BE2C (cell line): ENCODE measurements around the gene ADAMTSL3.

Experiments
- DNase-seq: peaks from one replicate; pipeline ENCODE4 v3.0.0-alpha.2; 2020
- H3K27me3 ChIP-seq: fragments of 250-450 bp; sonication (Bioruptor Pico); 2 replicates; pipeline ENCODE4 v1.5.1; 2020; ENCODE audit warnings: mild to moderate bottlenecking
- H3K36me3 ChIP-seq: fragments of 250-450 bp; sonication (Bioruptor Pico); 2 replicates; pipeline ENCODE4 v1.5.1; 2020; ENCODE audit warnings: mild to moderate bottlenecking
- H3K4me1 ChIP-seq: fragments of 250-450 bp; sonication (Bioruptor Pico); 2 replicates; pipeline ENCODE4 v1.5.1; 2020
- H3K4me3 ChIP-seq: 2 replicates; pipeline ENCODE4 v1.5.1; 2011; ENCODE audit warnings: low read depth, low read length
- H3K9me3 ChIP-seq: fragments of 250-450 bp; sonication (Bioruptor Pico); 2 replicates; pipeline ENCODE4 v1.5.1; 2020
- CTCF ChIP-seq: IDR thresholded peaks from 2 replicates; pipeline ENCODE4 v1.5.1; 2012; ENCODE audit warnings: mild to moderate bottlenecking, low read depth, low read length

ADAMTSL3 gene

GRCh38 chr15:83694536-83694935, 40.6 kb downstream of the ADAMTSL3 start:
- H3K36me3 ChIP-seq, result no peaks in the 10 kb centered on the region
- peaks cover 3% of the 10 kb centered on the region; the same call in 1 of the 2 replicates for H3K27me3 ChIP-seq
- DNase-seq, result no peak
- H3K4me3 ChIP-seq, result no peak overlapping the region
- H3K9me3 ChIP-seq, result no peaks in the 10 kb centered on the region
- TF ChIP-seq CTCF, result no peak
- no peaks in the 10 kb centered on the region for H3K4me1 ChIP-seq

DNA sequence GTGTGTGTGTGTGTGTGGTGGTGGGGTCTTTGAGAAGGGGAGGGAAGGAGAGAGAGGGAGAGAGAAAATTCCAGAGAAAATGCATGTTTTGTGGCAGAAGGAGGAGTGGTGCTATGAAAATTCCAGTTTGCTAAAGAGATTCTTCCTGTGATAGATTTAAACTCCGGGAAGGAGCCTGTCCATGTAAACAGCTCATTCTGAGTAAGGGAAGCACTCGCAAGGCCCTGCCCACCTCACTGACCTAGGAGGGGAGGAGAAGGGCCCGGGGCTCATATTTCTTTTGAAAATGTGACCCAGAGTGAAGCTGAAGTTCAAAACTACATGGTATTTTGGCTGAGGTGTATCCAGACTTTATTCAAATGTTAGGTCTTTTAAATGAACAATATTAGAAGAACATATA, 41.3 kb downstream of the ADAMTSL3 start:
- Histone ChIP-seq H3K27me3 (peaks cover 3% of the 10 kb centered on the region; the same call in 1 of the 2 replicates), H3K4me3 (no peak overlapping the region), H3K36me3 (no peaks in the 10 kb centered on the region), H3K4me1 (no peaks in the 10 kb centered on the region), H3K9me3 (no peaks in the 10 kb centered on the region)
- TF ChIP-seq CTCF, result no peak
- no peak for DNase-seq

DNA sequence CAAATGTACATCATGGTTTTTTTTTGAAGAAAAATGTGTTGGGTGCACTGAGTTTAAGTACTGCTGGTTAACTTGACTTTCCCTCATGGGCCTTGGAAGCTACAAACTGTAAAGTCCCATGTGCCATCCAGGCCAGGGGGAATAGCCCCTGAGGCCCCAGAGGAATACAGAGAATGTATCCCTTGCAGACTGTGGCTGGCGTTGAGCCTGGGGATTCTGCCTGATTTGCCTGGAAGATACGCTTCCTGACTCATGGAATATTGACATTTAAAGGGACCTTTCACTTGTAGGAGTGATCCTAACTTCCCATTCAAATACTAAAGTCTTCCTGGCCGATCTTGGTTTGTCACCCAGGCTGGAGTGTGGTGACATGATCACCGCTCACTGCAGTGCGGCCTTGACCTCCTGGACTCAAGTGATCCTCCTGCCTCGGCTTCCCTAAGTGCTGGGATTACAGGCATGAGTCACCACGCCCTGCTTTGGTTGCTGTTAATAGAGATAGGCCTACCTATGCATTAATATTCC, 42.0 kb downstream of the ADAMTSL3 start:
- Histone ChIP-seq H3K4me1 (no peaks in the 10 kb centered on the region), H3K9me3 (no peaks in the 10 kb centered on the region), H3K27me3 (peaks cover 3% of the 10 kb centered on the region; the same call in 1 of the 2 replicates), H3K36me3 (no peaks in the 10 kb centered on the region), H3K4me3 (no peak overlapping the region)
- peak; percentile 42 for DNase-seq
- no peak for TF ChIP-seq CTCF

GRCh38 chr15:83697716-83698115, 43.8 kb downstream of the ADAMTSL3 start:
- no peak for DNase-seq
- no peaks in the 10 kb centered on the region for H3K9me3 ChIP-seq
- H3K4me3 ChIP-seq, result no peak overlapping the region
- no peak for TF ChIP-seq CTCF
- H3K4me1 ChIP-seq, result no peaks in the 10 kb centered on the region
- H3K36me3 ChIP-seq, result no peaks in the 10 kb centered on the region
- H3K27me3 ChIP-seq, result no peaks in the 10 kb centered on the region

DNA sequence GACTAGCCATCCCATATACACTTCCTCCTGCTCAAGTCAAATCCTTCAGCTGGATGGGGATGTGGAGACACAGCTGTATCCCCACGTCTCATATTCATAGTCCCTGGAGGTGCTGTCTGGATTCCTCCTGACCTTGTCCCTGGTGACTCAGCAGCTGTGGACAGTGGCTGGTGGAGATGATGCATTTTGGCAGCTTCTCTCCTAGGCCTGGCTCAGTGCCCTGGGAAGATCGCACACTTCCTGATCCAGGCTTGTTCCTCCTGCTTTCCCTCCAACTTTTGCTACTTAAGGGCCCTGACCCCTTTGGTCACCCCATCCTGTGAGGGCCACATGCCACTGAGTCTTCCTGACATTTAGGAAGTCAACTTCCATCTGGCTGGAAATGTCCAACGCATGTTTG, 44.4 kb downstream of the ADAMTSL3 start:
- no peak for TF ChIP-seq CTCF
- no peak for DNase-seq
- Histone ChIP-seq H3K4me3 (no peak overlapping the region), H3K27me3 (no peaks in the 10 kb centered on the region), H3K9me3 (no peaks in the 10 kb centered on the region), H3K4me1 (no peaks in the 10 kb centered on the region), H3K36me3 (no peaks in the 10 kb centered on the region)

DNA sequence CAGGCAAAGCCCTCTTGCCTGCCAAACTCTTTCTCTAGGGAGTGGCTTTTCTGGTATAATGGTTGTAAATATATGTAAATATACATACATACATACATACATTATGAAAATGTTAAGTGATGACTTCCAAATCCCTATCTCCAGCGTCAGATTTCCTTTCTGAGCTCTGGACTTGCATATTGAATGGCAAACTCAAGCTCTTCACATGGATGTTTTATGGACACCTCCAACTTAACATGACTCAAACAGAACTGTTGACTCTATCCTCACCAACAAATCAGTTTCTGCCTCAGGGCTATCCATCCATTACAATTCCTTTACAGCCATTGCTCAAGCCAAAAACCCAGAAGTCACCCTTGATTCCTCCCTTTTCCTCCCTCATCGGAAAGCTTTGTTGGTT, 45.1 kb downstream of the ADAMTSL3 start:
- no peak for DNase-seq
- no peaks in the 10 kb centered on the region for H3K36me3 ChIP-seq
- H3K4me3 ChIP-seq, result no peak overlapping the region
- H3K27me3 ChIP-seq, result no peaks in the 10 kb centered on the region
- TF ChIP-seq CTCF, result no peak
- H3K9me3 ChIP-seq, result no peaks in the 10 kb centered on the region
- H3K4me1 ChIP-seq, result no peaks in the 10 kb centered on the region
